Uterus (tissue), 4 donors: ENCODE data around the gene CLDN18. TPM values are rescaled to one million over a fixed set of nuclear protein-coding genes. Genes with fewer than 3 reads are reported as not detected.
A peak's percentile ranks its signal among the peaks of the same experiment; 100 is the strongest.

Experiments
- DNase-seq, 2 donors: peaks; one replicate each; pipeline ENCODE4 v3.0.0-alpha.2; 2019 to 2020
- H3K27ac ChIP-seq, 2 donors: fragments of 200-600 bp; sonication (generic); 1 replicate in 1 of 2; 2 replicates in 1 of 2; pipeline ENCODE4 v1.5.1; 2016 to 2018
- H3K27me3 ChIP-seq, 2 donors: fragments of 200-600 bp; sonication (generic); one replicate each; pipeline ENCODE4 v1.5.1; 2018 to 2019; ENCODE audit warnings: control low read depth in 1 of 2
- H3K36me3 ChIP-seq, 2 donors: fragments of 200-600 bp; sonication (generic); one replicate each; pipeline ENCODE4 v1.5.1; 2019; ENCODE audit warnings: control low read depth in 1 of 2
- H3K4me1 ChIP-seq, 2 donors: fragments of 200-600 bp; sonication (generic); one replicate each; pipeline ENCODE4 v1.5.1; 2018 to 2019; ENCODE audit warnings: control low read depth in 1 of 2
- H3K4me3 ChIP-seq, 2 donors: fragments of 200-600 bp; sonication (generic); 1 replicate in 1 of 2; 2 replicates in 1 of 2; pipeline ENCODE4 v1.5.1; 2018 to 2019; ENCODE audit warnings: mild to moderate bottlenecking in 1 of 2
- H3K9me3 ChIP-seq, 2 donors: fragments of 200-600 bp; sonication (generic); one replicate each; pipeline ENCODE4 v1.5.1; 2019; ENCODE audit warnings: control low read depth in 1 of 2
- POLR2A ChIP-seq, 2 donors: fragments of 450-650 bp; IDR thresholded peaks; one replicate each; pipeline ENCODE4 v1.6.1; 2016; ENCODE audit warnings: antibody characterized with exemption in 2 of 2, mild to moderate bottlenecking in 1 of 2, moderate library complexity in 1 of 2
- intact Hi-C: fragments of 100-400 bp; cut with DNase I; formaldehyde crosslinking; loops from one replicate; pipeline ENCODE4 v1.15.1; 2023; ENCODE audit warnings: low total_unique reads
- total RNA-seq, 4 donors: library from RNA; depleted of rRNA in 3 of 4; stranded (reverse); fragments of >200 nt in 3 of 4; gene quantifications; one replicate each; pipeline versions ENCODE4 v1.1.0 to v1.2.4, GENCODE V29; 2014 to 2023
- TF ChIP-seq, protein P1 (sequence below), 4 experiments: fragments of 200-600 bp in 2 of 4; fragments of 450-650 bp in 2 of 4; sonication (generic) in 2 of 4; IDR thresholded peaks; one replicate each; pipeline ENCODE4 v1.5.1; 2016 to 2019; ENCODE audit warnings: antibody characterized with exemption in 4 of 4, mild to moderate bottlenecking in 2 of 4, moderate library complexity in 1 of 4
- donor health status: DM: yes; HTN: yes; CAD: no.

Gene CLDN18
- total RNA-seq, 4 donors from 2014 or later = not detected

- no peak overlapping the region for H3K4me3 ChIP-seq
- H3K36me3 ChIP-seq = no peaks in the 10 kb centered on the region
- no peak for DNase-seq
- no peaks in the 10 kb centered on the region for H3K4me1 ChIP-seq
- intact Hi-C loops = loop anchor here (5.0 kb wide), 1 partner anchor 50 kb away; the partner anchor contains the start of gene DZIP1L
- H3K27ac ChIP-seq = no peak overlapping the region
- no peaks in the 10 kb centered on the region for H3K27me3 ChIP-seq
- H3K9me3 ChIP-seq = no peaks in the 10 kb centered on the region
- TF ChIP-seq, protein P1, sequence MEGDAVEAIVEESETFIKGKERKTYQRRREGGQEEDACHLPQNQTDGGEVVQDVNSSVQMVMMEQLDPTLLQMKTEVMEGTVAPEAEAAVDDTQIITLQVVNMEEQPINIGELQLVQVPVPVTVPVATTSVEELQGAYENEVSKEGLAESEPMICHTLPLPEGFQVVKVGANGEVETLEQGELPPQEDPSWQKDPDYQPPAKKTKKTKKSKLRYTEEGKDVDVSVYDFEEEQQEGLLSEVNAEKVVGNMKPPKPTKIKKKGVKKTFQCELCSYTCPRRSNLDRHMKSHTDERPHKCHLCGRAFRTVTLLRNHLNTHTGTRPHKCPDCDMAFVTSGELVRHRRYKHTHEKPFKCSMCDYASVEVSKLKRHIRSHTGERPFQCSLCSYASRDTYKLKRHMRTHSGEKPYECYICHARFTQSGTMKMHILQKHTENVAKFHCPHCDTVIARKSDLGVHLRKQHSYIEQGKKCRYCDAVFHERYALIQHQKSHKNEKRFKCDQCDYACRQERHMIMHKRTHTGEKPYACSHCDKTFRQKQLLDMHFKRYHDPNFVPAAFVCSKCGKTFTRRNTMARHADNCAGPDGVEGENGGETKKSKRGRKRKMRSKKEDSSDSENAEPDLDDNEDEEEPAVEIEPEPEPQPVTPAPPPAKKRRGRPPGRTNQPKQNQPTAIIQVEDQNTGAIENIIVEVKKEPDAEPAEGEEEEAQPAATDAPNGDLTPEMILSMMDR (IDR thresholded peaks at IDR 0.05) = no peak
- TF ChIP-seq POLR2A (IDR thresholded peaks at IDR 0.05) = no peak
These were observed 57.0 kb downstream of the CLDN18 start for GRCh38 chr3:138066972-138067371.

DNA sequence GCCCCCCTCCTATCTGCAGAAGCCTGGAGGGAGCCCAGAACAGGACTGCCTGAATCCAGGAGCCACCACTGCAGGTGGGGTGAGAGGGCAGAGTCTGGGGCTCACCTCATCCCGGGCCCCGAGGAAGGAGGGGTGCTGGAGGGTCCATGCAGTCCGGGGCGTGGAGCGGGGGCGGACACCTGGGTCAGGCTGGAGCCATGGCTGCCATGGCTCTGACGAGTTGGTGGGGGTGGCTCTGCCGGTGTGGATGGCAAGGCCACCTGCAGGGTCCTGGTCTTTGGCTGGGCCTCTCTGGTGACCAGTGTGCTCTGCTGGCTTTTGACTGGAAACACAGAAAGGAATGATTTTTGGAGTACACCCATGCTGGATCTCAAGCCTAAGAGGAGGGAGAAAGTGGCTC lies 58.1 kb downstream of the CLDN18 start:
- Histone ChIP-seq H3K27me3 (no peaks in the 10 kb centered on the region), H3K27ac (no peak overlapping the region), H3K9me3 (no peaks in the 10 kb centered on the region), H3K4me3 (no peak overlapping the region), H3K4me1 (no peaks in the 10 kb centered on the region), H3K36me3 (no peaks in the 10 kb centered on the region)
- intact Hi-C loops = loop anchor here (5.0 kb wide), 1 partner anchor 49 kb away; the partner anchor contains the start of gene DZIP1L
- DNase-seq = no peak
- TF ChIP-seq, protein P1 (IDR thresholded peaks at IDR 0.05) = no peak
- no peak for TF ChIP-seq POLR2A (IDR thresholded peaks at IDR 0.05)

DNA sequence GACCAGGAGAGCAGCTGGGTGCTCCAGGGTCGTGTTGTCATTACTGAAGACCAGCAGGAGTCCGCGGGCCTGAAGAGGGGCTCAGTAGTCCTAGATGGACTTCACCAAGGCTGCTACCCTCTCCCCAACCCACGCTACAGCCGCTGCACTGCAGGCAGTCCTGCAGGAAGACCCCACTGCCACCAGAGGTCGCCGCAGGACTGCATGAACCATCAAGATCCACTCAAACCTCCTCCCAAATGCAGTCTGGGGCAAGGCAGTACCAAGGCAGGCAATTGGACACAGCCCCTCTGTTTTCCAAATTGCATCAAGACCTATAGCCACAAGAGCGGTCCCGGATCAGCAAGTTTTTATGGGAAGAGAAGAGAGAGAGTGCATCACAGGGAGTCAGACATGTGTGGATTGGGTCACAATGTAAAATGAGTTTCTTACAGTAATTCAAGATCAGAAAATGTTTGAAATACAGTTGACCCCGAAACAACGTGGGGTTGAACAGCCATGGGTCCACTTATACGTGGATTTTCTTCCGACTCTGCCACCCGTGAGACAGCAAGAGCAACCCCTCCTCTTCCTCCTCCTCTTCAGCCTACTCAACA lies 58.7 kb downstream of the CLDN18 start:
- Histone ChIP-seq H3K27me3 (no peaks in the 10 kb centered on the region), H3K9me3 (no peaks in the 10 kb centered on the region), H3K4me1 (no peaks in the 10 kb centered on the region), H3K4me3 (no peak overlapping the region), H3K27ac (no peak overlapping the region), H3K36me3 (no peaks in the 10 kb centered on the region)
- intact Hi-C loops = loop anchor here (5.0 kb wide), 1 partner anchor 49 kb away; the partner anchor contains the start of gene DZIP1L
- TF ChIP-seq POLR2A (IDR thresholded peaks at IDR 0.05) = no peak
- TF ChIP-seq, protein P1 (IDR thresholded peaks at IDR 0.05) = peak; percentile 94 to 97 (median 96)
- DNase-seq = peak; percentile 71 to 78

GRCh38 chr3:138070006-138070405 lies 60.0 kb downstream of the CLDN18 start:
- Histone ChIP-seq H3K9me3 (no peaks in the 10 kb centered on the region), H3K27ac (no peak overlapping the region), H3K36me3 (no peaks in the 10 kb centered on the region), H3K27me3 (no peaks in the 10 kb centered on the region), H3K4me1 (no peaks in the 10 kb centered on the region), H3K4me3 (no peak overlapping the region)
- TF ChIP-seq POLR2A (IDR thresholded peaks at IDR 0.05) = no peak
- TF ChIP-seq, protein P1 (IDR thresholded peaks at IDR 0.05) = no peak
- intact Hi-C loops = no loop called here
- no peak for DNase-seq

GRCh38 chr3:138072796-138073195 lies 62.8 kb downstream of the CLDN18 start:
- Histone ChIP-seq H3K27me3 (no peaks in the 10 kb centered on the region), H3K4me1 (no peaks in the 10 kb centered on the region)

More at GRCh38 chr3:138072796-138073195, 62.8 kb downstream of the CLDN18 start:
- Histone ChIP-seq H3K4me3 (no peak overlapping the region), H3K27ac (no peak overlapping the region), H3K9me3 (no peaks in the 10 kb centered on the region), H3K36me3 (no peaks in the 10 kb centered on the region)
- intact Hi-C loops = no loop called here
- DNase-seq = no peak
- TF ChIP-seq, protein P1 (IDR thresholded peaks at IDR 0.05) = no peak
- TF ChIP-seq POLR2A (IDR thresholded peaks at IDR 0.05) = no peak
